ENCODE measurements around the gene XAB2. TPM values are rescaled to one million over a fixed set of nuclear protein-coding genes. Genes with fewer than 3 reads are reported as not detected.

Gene XAB2
- total and polyA plus RNA-seq, 2 donors (not counting 1 experiment from before 2014, with no cell fraction given): 62.7 to 93.8 TPM

GRCh38 chr19:7625763-7626372, 3.5 kb downstream of the XAB2 start:
- Histone ChIP-seq H3K9ac (ENCODE audit: low read length) (no peak overlapping the region), H3K4me3 (ENCODE audit: control extremely low read depth in 1 of 5, extremely low read depth in 1 of 5, insufficient read depth in 1 of 5, low read depth in 2 of 5, low read length in 4 of 5) (no peak overlapping the region), H3K27me3 (replicated peaks in 1 of 4; ENCODE audit: control extremely low read depth in 1 of 4, control insufficient read depth in 3 of 4, insufficient read depth in 4 of 4, low read length in 3 of 4) (no peaks in the 10 kb centered on the region), H3K4me2 (replicated peaks; ENCODE audit: low read depth, low read length, poor library complexity, severe bottlenecking) (no peak overlapping the region), H4K20me1 (ENCODE audit: control insufficient read depth, insufficient read depth, low read length, poor library complexity, severe bottlenecking) (peaks cover 41% of the 10 kb centered on the region), H3K36me3 (replicated peaks in 1 of 2; ENCODE audit: control extremely low read depth in 1 of 2, control insufficient read depth in 1 of 2, extremely low read depth in 1 of 2, insufficient read depth in 2 of 2, low read length in 1 of 2) (peaks cover 5 to 68% of the 10 kb centered on the region in 2 experiments), H2AFZ (ENCODE audit: insufficient read depth, low read depth, low read length, poor library complexity, severe bottlenecking) (no peak overlapping the region), H3K4me1 (ENCODE audit: control insufficient read depth in 2 of 2, insufficient read depth in 2 of 2, low read length in 2 of 2) (peaks cover 18 to 31% of the 10 kb centered on the region in 2 donors), H3K9me3 (ENCODE audit: control extremely low read depth in 1 of 3, control insufficient read depth in 2 of 3, insufficient read depth in 1 of 3, low read length in 2 of 3) (peaks cover 0 to 3% (median 0%) of the 10 kb centered on the region in 3 donors), H3K27ac (ENCODE audit: low read length in 2 of 2) (no peak overlapping the region), H3K79me2 (ENCODE audit: control insufficient read depth, insufficient read depth, low read length) (peaks cover 49% of the 10 kb centered on the region)
- no peaks in the 10 kb centered on the region for H3K9me3 Mint-ChIP-seq (ENCODE audit: insufficient read depth)
- H3K27me3 Mint-ChIP-seq: no peaks in the 10 kb centered on the region
- DNase-seq: no peak
- no peak overlapping the region for H3K4me3 Mint-ChIP-seq
- no peak for ATAC-seq (ENCODE audit: low read depth)
- TF ChIP-seq CTCF (IDR thresholded peaks at IDR 0.05) (no peak), EZH2 (IDR thresholded peaks at IDR 0.05; ENCODE audit: borderline replicate concordance, insufficient read depth, low read depth, low read length, poor library complexity, severe bottlenecking) (no peak)
- H3K4me1 Mint-ChIP-seq: peaks cover 34% of the 10 kb centered on the region
- intact Hi-C loops (cut with micrococcal nuclease): no loop called here
- 96% methylated on average over 34 of the region's 34 CpGs for WGBS (ENCODE audit: insufficient coverage)
- POLR2A ChIA-PET: interaction anchor here (0.7 to 1.5 kb wide), 2 partner anchors 10 to 30 kb away, joined by 3 to 4 read pairs; partner anchors contain the start of gene CAMSAP3
- CTCF ChIA-PET: interaction anchor here (1.0 kb wide), 1 partner anchor 58 kb away, joined by 3 read pairs; no protein-coding TSS in a partner anchor
- H3K27ac Mint-ChIP-seq: no peak overlapping the region

- no peak overlapping the region for H3K4me3 Mint-ChIP-seq
These were observed 4.5 kb downstream of the XAB2 start for GRCh38 chr19:7624810-7625209.

More at GRCh38 chr19:7624810-7625209, 4.5 kb downstream of the XAB2 start:
- H2AFZ ChIP-seq (ENCODE audit: insufficient read depth, low read depth, low read length, poor library complexity, severe bottlenecking): no peak overlapping the region
- H3K9me3 ChIP-seq (ENCODE audit: control extremely low read depth in 1 of 3, control insufficient read depth in 2 of 3, insufficient read depth in 1 of 3, low read length in 2 of 3): peaks cover 0 to 3% (median 0%) of the 10 kb centered on the region in 3 donors
- POLR2A ChIA-PET: no interaction called here
- ATAC-seq (ENCODE audit: low read depth) (no peak), DNase-seq (no peak)
- H3K9me3 Mint-ChIP-seq (ENCODE audit: insufficient read depth): no peaks in the 10 kb centered on the region
- WGBS (ENCODE audit: insufficient coverage): 97% methylated on average over 17 of the region's 17 CpGs
- H3K27me3 ChIP-seq (replicated peaks in 1 of 4; ENCODE audit: control extremely low read depth in 1 of 4, control insufficient read depth in 3 of 4, insufficient read depth in 4 of 4, low read length in 3 of 4): no peaks in the 10 kb centered on the region
- CTCF ChIA-PET: interaction anchor here (1.0 kb wide), 1 partner anchor 57 kb away, joined by 3 read pairs; no protein-coding TSS in a partner anchor
- H3K4me3 ChIP-seq (ENCODE audit: control extremely low read depth in 1 of 5, extremely low read depth in 1 of 5, insufficient read depth in 1 of 5, low read depth in 2 of 5, low read length in 4 of 5): no peak overlapping the region
- H3K27ac ChIP-seq (ENCODE audit: low read length in 2 of 2): no peak overlapping the region
- H3K4me1 ChIP-seq (ENCODE audit: control insufficient read depth in 2 of 2, insufficient read depth in 2 of 2, low read length in 2 of 2): peaks cover 9 to 21% of the 10 kb centered on the region in 2 donors
- H3K4me2 ChIP-seq (replicated peaks; ENCODE audit: low read depth, low read length, poor library complexity, severe bottlenecking): no peak overlapping the region
- peaks cover 5 to 78% of the 10 kb centered on the region in 2 experiments for H3K36me3 ChIP-seq (replicated peaks in 1 of 2; ENCODE audit: control extremely low read depth in 1 of 2, control insufficient read depth in 1 of 2, extremely low read depth in 1 of 2, insufficient read depth in 2 of 2, low read length in 1 of 2)
- no peak overlapping the region for H3K9ac ChIP-seq (ENCODE audit: low read length)
- intact Hi-C loops (cut with micrococcal nuclease): no loop called here
- peaks cover 41% of the 10 kb centered on the region for H4K20me1 ChIP-seq (ENCODE audit: control insufficient read depth, insufficient read depth, low read length, poor library complexity, severe bottlenecking)
- no peak overlapping the region for H3K27ac Mint-ChIP-seq
- H3K4me1 Mint-ChIP-seq: peaks cover 26% of the 10 kb centered on the region
- peaks cover 38% of the 10 kb centered on the region for H3K79me2 ChIP-seq (ENCODE audit: control insufficient read depth, insufficient read depth, low read length)
- TF ChIP-seq EZH2 (IDR thresholded peaks at IDR 0.05; ENCODE audit: borderline replicate concordance, insufficient read depth, low read depth, low read length, poor library complexity, severe bottlenecking): no peak
- TF ChIP-seq CTCF (IDR thresholded peaks at IDR 0.05): no peak
- H3K27me3 Mint-ChIP-seq: no peaks in the 10 kb centered on the region

Measured in B cell (primary cell).